CD4-positive, alpha-beta T cell (primary cell): Measurements from ENCODE around the gene NR1D1. TPM values are rescaled to one million over a fixed set of nuclear protein-coding genes. Genes with fewer than 3 reads are reported as not detected.

Experiments
- ATAC-seq: fragments of 200-7000 bp; cut with Tn5 transposase; one replicate; pipeline ENCODE4 v1.10.0; 2022; ENCODE audit warnings: mild to moderate bottlenecking; ENCODE audit not compliant: poor library complexity
- CTCF ChIA-PET: fragments of 350-600 bp; sonication (Branson Sonifier 250); formaldehyde crosslinking; loops from one replicate; lab custom pipeline; 2021; ENCODE audit warnings: antibody characterized with exemption, inconsistent platforms; lab: Charles Lee
- POLR2A ChIA-PET: fragments of 350-600 bp; sonication (Branson Sonifier 250); formaldehyde crosslinking; loops from one replicate; lab custom pipeline; 2021; ENCODE audit warnings: antibody characterized with exemption, inconsistent platforms; lab: Charles Lee
- DNase-seq, 14 experiments: peaks; one replicate each; pipeline ENCODE4 v3.0.0-alpha.2; 2013 to 2020; ENCODE audit warnings: mixed read lengths in 2 of 14
- H3K27ac ChIP-seq, 2 donors: one replicate each; pipeline versions ENCODE4 v1.5.1 to v1.7.0; 2013; ENCODE audit warnings: low read length in 2 of 2, low read depth in 1 of 2, mild to moderate bottlenecking in 1 of 2
- H3K27me3 ChIP-seq, 2 experiments: 1 replicate in 1 of 2; 2 replicates in 1 of 2; pipeline versions ENCODE4 v1.6.1 to v1.7.0; 2013; ENCODE audit warnings: low read length in 2 of 2, control low read depth in 1 of 2, mild to moderate bottlenecking in 1 of 2, moderate library complexity in 1 of 2; ENCODE audit not compliant: insufficient read depth in 2 of 2, control insufficient read depth in 1 of 2
- H3K36me3 ChIP-seq: one replicate; pipeline ENCODE4 v1.6.1; 2013; ENCODE audit warnings: low read length, control low read depth; ENCODE audit not compliant: insufficient read depth
- H3K4me1 ChIP-seq: one replicate; pipeline ENCODE4 v1.6.1; 2013; ENCODE audit warnings: low read length, control low read depth; ENCODE audit not compliant: insufficient read depth
- H3K4me3 ChIP-seq: one replicate; pipeline ENCODE4 v1.5.1; 2013; ENCODE audit warnings: mild to moderate bottlenecking, low read length, moderate library complexity
- H3K9me3 ChIP-seq, 2 experiments: 1 replicate in 1 of 2; 2 replicates in 1 of 2; pipeline versions ENCODE4 v1.6.1 to v1.7.0; 2013; ENCODE audit warnings: low read length in 2 of 2, mild to moderate bottlenecking in 2 of 2, control low read depth in 1 of 2, moderate library complexity in 1 of 2; ENCODE audit not compliant: control insufficient read depth in 1 of 2, insufficient read depth in 1 of 2
- H3K27ac Mint-ChIP-seq: one replicate; pipeline ENCODE4 v1.8.0; 2020; ENCODE audit warnings: mixed read lengths
- H3K27me3 Mint-ChIP-seq: one replicate; pipeline ENCODE4 v1.8.0; 2021; ENCODE audit warnings: mixed read lengths
- H3K36me3 Mint-ChIP-seq: one replicate; pipeline ENCODE4 v1.8.0; 2021; ENCODE audit warnings: low read depth, mixed read lengths
- H3K4me1 Mint-ChIP-seq: one replicate; pipeline ENCODE4 v1.8.0; 2021; ENCODE audit warnings: low read depth, mixed read lengths
- H3K4me3 Mint-ChIP-seq: one replicate; pipeline ENCODE4 v1.8.0; 2020; ENCODE audit warnings: mild to moderate bottlenecking, mixed read lengths
- H3K9me3 Mint-ChIP-seq: one replicate; pipeline ENCODE4 v1.8.0; 2020; ENCODE audit warnings: mixed read lengths
- intact Hi-C, 2 experiments: fragments of 100-400 bp; cut with DNase I in 1 of 2; cut with micrococcal nuclease in 1 of 2; formaldehyde crosslinking; loops; one replicate each; pipeline versions ENCODE4 v1.15.1 to v1.9.0; 2023 to 2025; cut with DNase I, micrococcal nuclease
- total RNA-seq, 174 experiments: library from RNA in 2 of 174; stranded (reverse) in 2 of 174; gene quantifications; one replicate each; pipeline ENCODE4 v1.2.3 and lab custom pipeline; 2021 to 2026
- TF ChIP-seq, protein P1 (sequence below): fragments of 200-600 bp; IDR thresholded peaks from one replicate; pipeline ENCODE4 v1.8.0; 2022; ENCODE audit warnings: antibody characterized with exemption, mild to moderate bottlenecking

The NR1D1 gene
- total RNA-seq, 2 experiments from 2014 or later: 29.6 to 34.1 TPM

DNA sequence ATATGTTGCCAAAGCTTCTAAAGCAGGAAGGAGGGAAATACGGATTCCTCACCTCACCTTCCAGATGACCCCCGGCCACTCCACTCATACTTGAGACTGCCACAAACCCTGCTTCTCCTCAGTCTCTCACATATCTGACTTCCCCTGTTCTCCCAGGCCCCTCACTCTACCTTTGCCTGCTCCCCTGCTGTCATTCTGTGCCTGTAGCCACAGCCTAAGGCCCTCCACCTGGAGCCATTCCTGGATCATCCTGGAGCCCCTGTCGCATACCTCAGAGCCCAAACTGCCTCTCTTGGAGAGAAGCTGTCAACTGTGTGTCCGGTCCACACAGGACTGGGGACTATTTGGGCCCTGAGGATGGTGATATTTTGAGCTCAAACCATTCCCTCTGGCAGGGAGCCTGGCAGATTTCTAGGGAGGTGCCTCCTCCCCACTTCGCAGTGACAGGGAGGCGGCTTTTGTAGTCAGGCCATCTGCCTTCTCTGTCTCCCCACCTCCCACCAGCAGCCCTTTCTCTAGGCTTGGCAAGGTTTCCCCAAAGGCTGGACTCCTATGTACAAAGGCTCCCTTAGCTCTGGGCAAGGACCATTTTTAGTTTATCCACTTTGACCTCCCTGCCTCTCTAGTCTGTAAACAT is 43.9 kb downstream of the NR1D1 start:
- Histone ChIP-seq H3K36me3 (peaks cover 14% of the 10 kb centered on the region), H3K4me3 (no peak overlapping the region), H3K27ac (no peak overlapping the region), H3K9me3 (no peaks in the 10 kb centered on the region), H3K27me3 (peaks cover 0 to 4% of the 10 kb centered on the region in 2 experiments), H3K4me1 (peaks cover 16% of the 10 kb centered on the region)
- H3K36me3 Mint-ChIP-seq: peaks cover 19% of the 10 kb centered on the region
- ChIA-PET CTCF (no interaction called here), POLR2A (interaction anchor here (1.3 kb wide), 1 partner anchor 44 kb away, joined by 3 read pairs; no protein-coding TSS in a partner anchor)
- H3K4me1 Mint-ChIP-seq: peaks cover 18% of the 10 kb centered on the region
- intact Hi-C loops: no loop called here
- ATAC-seq (no peak), DNase-seq (no peak)
- TF ChIP-seq, protein P1, sequence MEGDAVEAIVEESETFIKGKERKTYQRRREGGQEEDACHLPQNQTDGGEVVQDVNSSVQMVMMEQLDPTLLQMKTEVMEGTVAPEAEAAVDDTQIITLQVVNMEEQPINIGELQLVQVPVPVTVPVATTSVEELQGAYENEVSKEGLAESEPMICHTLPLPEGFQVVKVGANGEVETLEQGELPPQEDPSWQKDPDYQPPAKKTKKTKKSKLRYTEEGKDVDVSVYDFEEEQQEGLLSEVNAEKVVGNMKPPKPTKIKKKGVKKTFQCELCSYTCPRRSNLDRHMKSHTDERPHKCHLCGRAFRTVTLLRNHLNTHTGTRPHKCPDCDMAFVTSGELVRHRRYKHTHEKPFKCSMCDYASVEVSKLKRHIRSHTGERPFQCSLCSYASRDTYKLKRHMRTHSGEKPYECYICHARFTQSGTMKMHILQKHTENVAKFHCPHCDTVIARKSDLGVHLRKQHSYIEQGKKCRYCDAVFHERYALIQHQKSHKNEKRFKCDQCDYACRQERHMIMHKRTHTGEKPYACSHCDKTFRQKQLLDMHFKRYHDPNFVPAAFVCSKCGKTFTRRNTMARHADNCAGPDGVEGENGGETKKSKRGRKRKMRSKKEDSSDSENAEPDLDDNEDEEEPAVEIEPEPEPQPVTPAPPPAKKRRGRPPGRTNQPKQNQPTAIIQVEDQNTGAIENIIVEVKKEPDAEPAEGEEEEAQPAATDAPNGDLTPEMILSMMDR: no peak
- no peaks in the 10 kb centered on the region for H3K9me3 Mint-ChIP-seq
- no peak overlapping the region for H3K27ac Mint-ChIP-seq
- no peaks in the 10 kb centered on the region for H3K27me3 Mint-ChIP-seq
- H3K4me3 Mint-ChIP-seq: no peak overlapping the region

Other genes with a start within 250 kb of the NR1D1 start
- 10 to 100 TPM; 39.7 to 39.9 TPM for gene IKZF3, start 236.3 kb downstream of the NR1D1 start, total RNA-seq
- not detected for gene ZPBP2, start 232.4 kb downstream of the NR1D1 start, total RNA-seq
- 10 to 100 TPM; 22.3 to 22.7 TPM for gene GSDMB, start 182.0 kb downstream of the NR1D1 start, total RNA-seq
- 100 to 1,000 TPM; 103 to 105 TPM for gene ORMDL3, start 173.0 kb downstream of the NR1D1 start, total RNA-seq
- not detected for gene LRRC3C, start 172.9 kb downstream of the NR1D1 start, total RNA-seq
- gene GSDMA, start 137.6 kb downstream of the NR1D1 start, total RNA-seq: under 1 TPM in 1 of 2 experiments, not detected in 1; 0.14 TPM
- gene PSMD3, start 119.8 kb downstream of the NR1D1 start, total RNA-seq: 10 to 100 TPM; 66.7 to 71.9 TPM
- not detected for gene CSF3, start 85.1 kb downstream of the NR1D1 start, total RNA-seq
- 10 to 100 TPM; 82.9 to 85.3 TPM for gene MED24, start 46.2 kb downstream of the NR1D1 start, total RNA-seq
- gene THRA, start 37.6 kb downstream of the NR1D1 start, total RNA-seq: 10 to 100 TPM; 35.2 to 36.4 TPM
- gene MSL1, start 21.4 kb upstream of the NR1D1 start, total RNA-seq: 10 to 100 TPM; 77.0 to 79.2 TPM
- gene CASC3, start 39.9 kb upstream of the NR1D1 start, total RNA-seq: 100 to 1,000 TPM; 195 to 207 TPM
- gene RAPGEFL1, start 76.9 kb upstream of the NR1D1 start, total RNA-seq: 1 to 10 TPM; 7.7 to 9.4 TPM
- gene WIPF2, start 118.7 kb upstream of the NR1D1 start, total RNA-seq: 10 to 100 TPM; 17.3 to 21.3 TPM
- 1 to 10 TPM; 1.0 to 1.8 TPM for gene CDC6, start 187.3 kb upstream of the NR1D1 start, total RNA-seq
- gene RARA, start 208.6 kb upstream of the NR1D1 start, total RNA-seq: 100 to 1,000 TPM; 114 to 115 TPM